ENCODE data around the gene RERE. TPM values are rescaled to one million over a fixed set of nuclear protein-coding genes. Genes with fewer than 3 reads are reported as not detected.

The RERE gene
- total RNA-seq, 4 donors from 2014 or later: 51.2 to 1,226 (median 253) TPM

DNA sequence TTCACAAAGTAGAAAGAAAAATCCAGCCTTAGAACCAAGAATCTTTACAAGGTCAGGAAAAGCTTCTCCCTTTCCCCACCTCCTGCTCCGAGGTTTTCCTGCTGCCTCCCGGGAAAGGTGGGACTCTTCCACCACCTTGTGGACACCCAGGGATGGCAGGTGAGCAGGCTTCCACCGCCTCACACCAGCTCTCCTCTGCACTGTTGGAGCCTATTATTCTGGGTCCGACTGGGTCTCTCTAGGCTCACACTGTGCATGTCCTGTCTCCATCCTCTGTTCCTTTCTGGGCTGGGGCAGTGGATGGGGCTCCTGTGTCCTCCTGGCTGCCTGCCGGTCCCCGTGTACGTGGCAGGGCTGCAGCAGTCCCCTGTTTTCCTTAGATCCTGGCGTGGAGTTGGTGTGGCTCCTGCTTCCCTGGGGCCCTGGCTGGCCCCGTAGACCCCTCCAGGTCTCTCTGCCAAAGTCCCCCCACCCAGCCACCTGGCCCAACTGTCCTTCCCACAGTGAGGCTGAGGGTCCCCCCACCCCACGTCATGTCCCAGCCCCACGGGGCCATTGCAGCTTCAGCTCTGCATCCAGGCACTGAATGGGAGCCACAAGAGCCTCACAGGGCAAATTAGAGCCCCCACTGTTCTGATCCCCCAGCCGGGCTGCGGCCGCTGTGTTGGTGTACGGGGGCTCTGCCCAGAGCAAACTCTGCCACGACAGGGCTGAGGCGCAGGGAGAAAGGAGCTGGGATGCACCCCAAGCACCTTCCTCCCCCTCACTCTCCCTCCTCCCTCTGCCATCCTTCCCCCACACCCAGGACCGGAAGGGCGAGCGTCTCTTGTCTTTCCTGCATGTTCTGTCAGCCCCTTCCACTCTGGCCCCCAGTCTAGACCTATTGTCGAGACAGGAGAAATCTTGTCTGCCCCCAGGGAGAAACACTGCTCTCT, 502.8 kb downstream of the RERE start:
- Histone ChIP-seq H3K4me3 (no peak overlapping the region), H3K4me1 (no peaks in the 10 kb centered on the region), H3K27me3 (no peaks in the 10 kb centered on the region), H3K27ac (no peak overlapping the region), H3K36me3 (no peaks in the 10 kb centered on the region), H3K9me3 (no peaks in the 10 kb centered on the region)
- TF ChIP-seq POLR2A (IDR thresholded peaks at IDR 0.05): no peak
- TF ChIP-seq, protein P1, sequence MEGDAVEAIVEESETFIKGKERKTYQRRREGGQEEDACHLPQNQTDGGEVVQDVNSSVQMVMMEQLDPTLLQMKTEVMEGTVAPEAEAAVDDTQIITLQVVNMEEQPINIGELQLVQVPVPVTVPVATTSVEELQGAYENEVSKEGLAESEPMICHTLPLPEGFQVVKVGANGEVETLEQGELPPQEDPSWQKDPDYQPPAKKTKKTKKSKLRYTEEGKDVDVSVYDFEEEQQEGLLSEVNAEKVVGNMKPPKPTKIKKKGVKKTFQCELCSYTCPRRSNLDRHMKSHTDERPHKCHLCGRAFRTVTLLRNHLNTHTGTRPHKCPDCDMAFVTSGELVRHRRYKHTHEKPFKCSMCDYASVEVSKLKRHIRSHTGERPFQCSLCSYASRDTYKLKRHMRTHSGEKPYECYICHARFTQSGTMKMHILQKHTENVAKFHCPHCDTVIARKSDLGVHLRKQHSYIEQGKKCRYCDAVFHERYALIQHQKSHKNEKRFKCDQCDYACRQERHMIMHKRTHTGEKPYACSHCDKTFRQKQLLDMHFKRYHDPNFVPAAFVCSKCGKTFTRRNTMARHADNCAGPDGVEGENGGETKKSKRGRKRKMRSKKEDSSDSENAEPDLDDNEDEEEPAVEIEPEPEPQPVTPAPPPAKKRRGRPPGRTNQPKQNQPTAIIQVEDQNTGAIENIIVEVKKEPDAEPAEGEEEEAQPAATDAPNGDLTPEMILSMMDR (IDR thresholded peaks at IDR 0.05): peak; percentile 83 to 97 (median 92)
- peak; percentile 79 to 83 for DNase-seq
- intact Hi-C loops (cut with DNase I; ENCODE audit: low total_unique reads): loop anchor here (5.0 kb wide), 2 partner anchors 287 to 332 kb away; partner anchors contain the start of gene ERRFI1

DNA sequence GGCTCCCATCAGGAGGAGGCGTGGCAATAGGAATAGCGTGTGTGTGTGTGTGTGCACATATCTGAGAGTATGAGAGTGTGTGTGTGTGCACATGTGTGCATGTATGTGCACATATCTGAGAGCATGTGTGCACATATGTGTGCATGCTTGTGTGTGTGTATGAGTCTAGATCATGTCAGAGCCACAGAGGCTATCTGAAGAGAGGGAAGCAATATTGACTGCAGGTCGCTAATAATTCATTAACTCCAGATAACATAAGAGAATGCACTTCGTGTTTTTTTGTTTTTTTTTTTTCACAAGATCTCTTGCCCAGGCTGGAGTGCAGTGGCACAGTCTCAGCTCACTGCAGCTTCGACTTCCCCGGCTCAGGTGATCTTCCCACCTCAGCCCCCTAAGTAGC, 504.2 kb downstream of the RERE start:
- Histone ChIP-seq H3K9me3 (no peaks in the 10 kb centered on the region), H3K36me3 (no peaks in the 10 kb centered on the region), H3K27ac (no peak overlapping the region), H3K4me3 (no peak overlapping the region), H3K27me3 (no peaks in the 10 kb centered on the region), H3K4me1 (no peaks in the 10 kb centered on the region)
- TF ChIP-seq, protein P1 (IDR thresholded peaks at IDR 0.05): no peak
- no peak for TF ChIP-seq POLR2A (IDR thresholded peaks at IDR 0.05)
- intact Hi-C loops (cut with DNase I; ENCODE audit: low total_unique reads): loop anchor here (5.0 kb wide), 1 partner anchor 331 kb away; no protein-coding TSS in a partner anchor
- no peak for DNase-seq

DNA sequence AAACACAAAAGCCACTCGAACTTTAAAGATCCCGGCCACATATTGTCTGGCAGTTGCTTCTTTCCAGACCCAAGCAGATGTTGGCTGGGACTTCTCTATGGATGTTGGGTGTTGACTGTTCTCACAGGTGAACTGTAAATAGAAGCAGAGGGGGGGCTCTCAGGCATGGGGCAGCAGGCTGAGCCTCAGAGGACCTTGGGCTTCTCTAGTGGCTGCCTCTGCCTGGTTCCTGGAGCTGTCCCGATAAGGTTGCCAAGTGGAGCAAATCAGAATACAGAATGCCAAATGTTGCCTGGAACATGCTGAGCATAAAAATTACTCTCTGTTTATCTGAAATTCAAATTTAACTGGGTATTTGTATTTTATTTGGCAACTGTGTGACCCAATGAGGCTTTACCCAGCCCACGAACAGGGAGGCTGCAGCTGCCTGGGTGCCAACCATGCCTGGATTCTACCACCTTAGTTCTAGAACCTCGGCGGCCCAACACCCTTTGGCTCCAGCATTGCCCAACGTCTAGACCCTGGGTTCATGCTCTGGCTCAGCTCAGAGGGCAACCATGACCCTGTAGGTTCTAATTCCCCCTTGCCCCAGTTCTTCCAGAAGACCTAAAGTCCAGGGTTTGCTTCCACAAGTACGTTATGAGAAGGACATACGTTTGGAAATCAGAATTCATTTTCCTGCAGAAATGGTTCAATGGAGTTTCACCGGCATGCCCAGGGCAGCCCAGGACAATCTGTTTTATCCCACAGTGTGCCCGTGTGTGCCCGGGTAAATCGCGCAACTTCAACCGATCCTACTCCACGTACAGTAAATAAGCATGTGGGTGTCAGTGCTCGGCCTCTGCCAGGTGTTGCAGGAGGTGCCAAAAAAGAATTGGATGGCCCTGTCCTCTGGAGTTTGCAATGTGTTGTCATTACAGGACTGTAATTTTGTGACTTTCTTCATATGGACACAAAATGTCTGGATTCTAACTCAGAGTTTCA, 504.9 kb downstream of the RERE start:
- no peak for TF ChIP-seq POLR2A (IDR thresholded peaks at IDR 0.05)
- TF ChIP-seq, protein P1 (IDR thresholded peaks at IDR 0.05): no peak
- H3K9me3 ChIP-seq: no peaks in the 10 kb centered on the region
- intact Hi-C loops (cut with DNase I; ENCODE audit: low total_unique reads): loop anchor here (5.0 kb wide), 1 partner anchor 330 kb away; no protein-coding TSS in a partner anchor

DNA sequence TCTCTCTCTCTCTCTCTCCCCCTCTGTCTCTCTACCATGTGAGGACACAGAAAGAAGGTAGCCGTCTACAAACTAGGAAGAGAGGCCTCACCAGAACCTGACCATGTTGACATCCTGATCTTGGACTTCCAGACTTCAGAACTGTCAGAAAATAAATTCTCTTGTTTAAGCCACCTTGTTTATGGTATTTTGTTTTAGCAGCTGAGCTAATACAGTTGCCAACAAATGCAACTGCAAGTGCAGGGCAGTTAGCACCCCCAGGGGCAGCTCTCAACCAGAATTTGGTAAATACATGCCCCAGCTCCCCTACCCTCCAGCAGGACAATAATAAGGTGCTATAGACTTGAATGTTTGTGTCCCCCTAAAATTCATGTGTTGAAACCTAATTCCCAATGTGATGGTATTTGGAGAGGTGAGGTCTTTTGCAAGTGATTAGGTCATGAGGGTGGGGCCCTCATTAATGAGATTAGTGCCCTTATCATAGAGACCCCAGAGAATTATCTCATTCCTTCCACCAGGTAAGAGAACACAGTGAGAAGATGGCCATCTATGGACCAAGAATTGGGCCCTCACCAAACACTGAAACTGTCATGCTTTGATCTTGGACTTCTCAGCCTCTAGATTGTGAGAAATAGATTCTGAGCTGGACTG, 506.2 kb downstream of the RERE start:
- Histone ChIP-seq H3K27ac (no peak overlapping the region), H3K4me3 (no peak overlapping the region), H3K9me3 (no peaks in the 10 kb centered on the region), H3K36me3 (no peaks in the 10 kb centered on the region), H3K4me1 (no peaks in the 10 kb centered on the region), H3K27me3 (no peaks in the 10 kb centered on the region)
- TF ChIP-seq POLR2A (IDR thresholded peaks at IDR 0.05): no peak
- TF ChIP-seq, protein P1 (IDR thresholded peaks at IDR 0.05): no peak
- no peak for DNase-seq
- intact Hi-C loops (cut with DNase I; ENCODE audit: low total_unique reads): loop anchor here (5.0 kb wide), 1 partner anchor 329 kb away; no protein-coding TSS in a partner anchor

More for the DNA sequence above, 504.9 kb downstream of the RERE start:
- Histone ChIP-seq H3K27ac (no peak overlapping the region), H3K27me3 (no peaks in the 10 kb centered on the region), H3K36me3 (no peaks in the 10 kb centered on the region), H3K4me3 (no peak overlapping the region), H3K4me1 (no peaks in the 10 kb centered on the region)
- DNase-seq: no peak

All from uterus (tissue), 4 donors.